Motor neuron (in vitro differentiated cells): ENCODE results near the gene RANBP3. TPM values are rescaled to one million over a fixed set of nuclear protein-coding genes. Genes with fewer than 3 reads are reported as not detected.

Experiments used
- ATAC-seq, 8 experiments: fragments of 200-7000 bp; cut with Tn5 transposase; replicated peaks in 6 of 8; 2 replicates each; pipeline ENCODE4 v1.8.0; 2021; ENCODE audit warnings: mild to moderate bottlenecking in 8 of 8, moderate library complexity in 8 of 8
- H3K27ac ChIP-seq, 2 donors: fragments of 250-450 bp; sonication (Bioruptor Pico); 2 replicates each; pipeline ENCODE4 v1.9.0; 2021; ENCODE audit warnings: antibody characterized with exemption in 2 of 2, mild to moderate bottlenecking in 2 of 2, moderate library complexity in 1 of 2
- H3K4me1 ChIP-seq, 2 donors: fragments of 250-450 bp; sonication (Bioruptor Pico); replicated peaks in 1 of 2; 2 replicates each; pipeline ENCODE4 v1.6.1; 2021; ENCODE audit warnings: antibody characterized with exemption in 2 of 2, mild to moderate bottlenecking in 2 of 2, moderate library complexity in 1 of 2
- H3K4me3 ChIP-seq, 5 donors: fragments of 250-450 bp; sonication (Bioruptor Pico); 2 replicates each; pipeline ENCODE4 v1.9.0; 2021; ENCODE audit warnings: antibody characterized with exemption in 5 of 5, mild to moderate bottlenecking in 5 of 5, moderate library complexity in 4 of 5
- WGBS, 10 experiments: fragments of 450-650 bp; shearing (Covaris generic); methylation state at CpG; one replicate each; pipeline ENCODE4 v1.0.0; 2022; 5-methylcytosine and 5-hydroxymethylcytosine counted together
- in situ Hi-C, 9 experiments: fragments of 400-800 bp; cut with MboI; loops; one replicate each; pipeline ENCODE4 v1.15.0; 2021; ENCODE audit warnings: low sequenced_read_pairs in 9 of 9, low pct_unique_long_range_greater_than_20kb in 2 of 9; ENCODE audit not compliant: unreplicated experiment in 9 of 9
- total RNA-seq, 8 experiments: library from RNA; unstranded; fragments of 300-600 nt; gene quantifications; 2 replicates each; pipeline versions ENCODE4 v1.2.3 to v1.2.4, GENCODE V29; 2022

RANBP3 gene
- total RNA-seq, 8 experiments from 2014 or later: 31.5 to 69.1 (median 41.0) TPM

DNA sequence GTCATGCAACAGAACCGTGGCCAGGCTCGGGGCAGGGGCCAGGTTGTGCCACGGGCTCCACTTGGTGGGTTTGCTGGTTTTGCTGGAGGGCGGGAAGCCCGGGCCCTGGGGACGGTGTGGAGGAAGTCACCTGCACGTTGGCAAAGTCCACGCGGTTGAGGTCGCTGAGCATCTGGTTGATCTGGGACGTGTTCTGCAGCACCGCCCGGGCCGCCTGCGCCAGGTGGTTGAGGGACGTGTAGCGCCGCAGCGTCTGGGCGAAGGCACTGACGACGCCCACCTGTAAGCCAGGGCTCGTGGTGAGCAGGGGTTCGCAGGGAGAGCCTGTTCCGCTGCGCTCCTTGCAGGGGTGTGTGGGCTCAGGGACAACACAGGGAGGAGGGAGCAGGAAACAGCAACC lies 24.7 kb upstream of the RANBP3 start:
- no peak for ATAC-seq
- in situ Hi-C loops: loop anchor here in 1 of 9 experiments (25.0 kb wide), 1 partner anchor 190 kb away; the partner anchor contains the start of gene NRTN
- 60 to 100% (median 85%) methylated on average over 1 to 10 of the region's 26 CpGs; no CpG with 5 or more reads in 4 of the 10 experiments for WGBS, 10 experiments
- Histone ChIP-seq H3K4me3 (no peak overlapping the region), H3K27ac (no peak overlapping the region), H3K4me1 (no peaks in the 10 kb centered on the region)

DNA sequence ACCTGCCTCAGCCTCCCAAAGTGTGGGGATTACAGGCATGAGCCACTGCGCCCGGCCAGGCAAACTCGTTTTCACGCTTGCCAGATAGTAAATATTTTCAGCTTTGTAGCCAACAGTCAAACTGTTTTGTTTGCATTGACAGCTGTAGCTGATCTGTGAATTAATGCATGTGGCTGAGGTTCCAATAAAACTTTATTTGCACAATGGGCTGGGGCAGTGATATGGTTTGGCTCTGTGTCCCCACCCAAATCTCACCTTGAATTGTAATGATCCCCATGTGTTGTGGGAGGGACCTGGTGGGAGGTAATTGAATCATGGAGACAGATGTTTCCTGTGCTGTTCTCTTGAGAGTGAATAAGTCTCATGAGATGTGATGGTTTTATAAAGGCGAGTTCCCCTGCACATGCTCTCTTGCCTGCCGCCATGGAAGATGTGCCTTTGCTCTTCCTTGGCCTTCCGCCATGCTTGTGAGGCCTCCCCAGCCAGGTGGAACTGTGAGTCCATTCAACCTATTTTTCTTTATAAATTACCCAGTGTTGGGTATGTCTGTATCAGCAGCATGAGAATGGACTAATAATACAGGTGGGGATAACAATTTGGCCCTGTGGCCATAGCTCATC lies 22.4 kb upstream of the RANBP3 start:
- 60 to 100% (median 93%) methylated on average over 1 to 4 of the region's 7 CpGs; no CpG with 5 or more reads in 1 of the 10 experiments for WGBS, 10 experiments
- H3K4me1 ChIP-seq: no peaks in the 10 kb centered on the region
- no peak overlapping the region for H3K4me3 ChIP-seq
- H3K27ac ChIP-seq: no peak overlapping the region
- no peak for ATAC-seq
- in situ Hi-C loops: loop anchor here in 1 of 9 experiments (25.0 kb wide), 1 partner anchor 188 kb away; the partner anchor contains the start of gene NRTN

DNA sequence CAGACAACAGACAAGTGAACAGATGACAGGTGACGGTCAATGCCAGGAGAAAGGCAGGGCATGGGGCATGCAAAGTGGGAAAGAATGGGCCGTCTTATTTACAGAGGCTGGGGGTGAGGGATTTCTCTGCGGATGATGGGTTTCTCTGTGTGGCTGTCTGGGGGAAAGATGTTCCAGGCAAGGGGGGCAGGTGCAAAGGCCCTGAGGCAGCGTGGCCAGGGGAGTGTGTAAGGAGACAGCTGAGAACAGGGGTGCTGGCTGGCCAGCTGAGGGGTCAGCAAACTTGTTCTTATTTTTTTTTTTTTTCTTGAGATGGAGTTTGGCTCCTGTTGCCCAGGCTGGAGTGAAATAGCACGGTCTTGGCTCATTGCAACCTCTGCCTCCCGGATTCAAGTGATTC lies 21.8 kb upstream of the RANBP3 start:
- 83 to 100% (median 96%) methylated on average over 1 to 4 of the region's 6 CpGs; no CpG with 5 or more reads in 4 of the 10 experiments for WGBS, 10 experiments
- no peaks in the 10 kb centered on the region for H3K4me1 ChIP-seq
- in situ Hi-C loops: loop anchor here in 2 of 9 experiments (25.0 kb wide), 2 partner anchors 187 to 863 kb away; partner anchors contain the start of gene NRTN (in 1 of the 2)
- ATAC-seq: no peak
- H3K27ac ChIP-seq: no peak overlapping the region
- H3K4me3 ChIP-seq: no peak overlapping the region

DNA sequence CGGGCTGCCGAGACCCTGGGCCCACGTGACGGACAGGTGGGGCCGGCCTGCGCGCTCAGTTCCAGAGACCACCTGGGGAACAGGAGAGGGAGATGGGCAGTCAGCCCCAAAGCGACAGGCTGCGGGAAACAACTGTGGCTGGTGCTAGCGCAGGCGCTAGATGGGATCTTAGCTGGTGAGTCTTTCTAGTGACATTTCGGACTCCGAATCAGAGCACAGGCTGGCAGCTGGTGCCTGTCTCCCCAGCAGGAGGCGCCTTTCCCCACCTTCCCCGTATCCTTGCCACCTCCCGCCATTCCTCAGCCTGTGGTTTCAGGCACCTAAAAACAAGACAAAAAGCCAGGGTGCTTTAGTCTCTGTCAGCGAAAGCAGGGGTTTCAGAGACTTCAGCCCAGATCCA lies 19.4 kb upstream of the RANBP3 start:
- WGBS, 10 experiments: 20 to 100% (median 92%) methylated on average over 1 of the region's 17 CpGs; no CpG with 5 or more reads in 6 of the 10 experiments
- in situ Hi-C loops: loop anchor here in 1 of 9 experiments (25.0 kb wide), 1 partner anchor 865 kb away; no protein-coding TSS in a partner anchor
- peak in 1 of 8 experiments; percentile 13 for ATAC-seq

GRCh38 chr19:5996623-5997320 lies 18.8 kb upstream of the RANBP3 start:
- no peak overlapping the region for H3K27ac ChIP-seq
- in situ Hi-C loops: loop anchor here in 1 of 9 experiments (25.0 kb wide), 1 partner anchor 866 kb away; no protein-coding TSS in a partner anchor
- no peaks in the 10 kb centered on the region for H3K4me1 ChIP-seq
- 56 to 100% (median 95%) methylated on average over 3 to 8 of the region's 37 CpGs; no CpG with 5 or more reads in 4 of the 10 experiments for WGBS, 10 experiments
- ATAC-seq: peak in 1 of 8 experiments; percentile 12
- no peak overlapping the region for H3K4me3 ChIP-seq

More for the DNA sequence above, 19.4 kb upstream of the RANBP3 start:
- no peak overlapping the region for H3K4me3 ChIP-seq
- no peaks in the 10 kb centered on the region for H3K4me1 ChIP-seq
- H3K27ac ChIP-seq: no peak overlapping the region

DNA sequence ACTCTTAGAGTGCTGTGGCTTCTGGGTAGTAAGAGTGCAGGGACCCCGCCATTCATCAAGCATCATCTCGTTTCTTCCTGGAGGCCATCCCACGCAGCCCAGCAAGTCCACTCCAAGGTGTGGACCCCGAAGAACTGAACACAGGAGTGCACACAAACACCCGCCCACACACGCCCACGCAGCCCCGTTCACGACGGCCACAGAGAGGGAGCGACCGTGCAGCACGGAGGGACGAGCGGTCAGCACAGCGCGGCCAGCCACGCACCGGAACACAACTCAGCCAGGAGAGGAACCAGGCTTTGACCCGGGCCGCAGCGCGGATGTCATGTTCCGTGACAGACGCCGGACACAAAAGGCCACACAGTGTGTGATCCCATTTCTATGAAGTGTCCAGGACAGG lies 18.2 kb upstream of the RANBP3 start:
- 88 to 100% (median 95%) methylated on average over 1 to 18 of the region's 26 CpGs; no CpG with 5 or more reads in 5 of the 10 experiments for WGBS, 10 experiments
- Histone ChIP-seq H3K27ac (no peak overlapping the region), H3K4me1 (no peaks in the 10 kb centered on the region), H3K4me3 (no peak overlapping the region)
- no peak for ATAC-seq
- in situ Hi-C loops: loop anchor here in 1 of 9 experiments (25.0 kb wide), 1 partner anchor 866 kb away; no protein-coding TSS in a partner anchor

DNA sequence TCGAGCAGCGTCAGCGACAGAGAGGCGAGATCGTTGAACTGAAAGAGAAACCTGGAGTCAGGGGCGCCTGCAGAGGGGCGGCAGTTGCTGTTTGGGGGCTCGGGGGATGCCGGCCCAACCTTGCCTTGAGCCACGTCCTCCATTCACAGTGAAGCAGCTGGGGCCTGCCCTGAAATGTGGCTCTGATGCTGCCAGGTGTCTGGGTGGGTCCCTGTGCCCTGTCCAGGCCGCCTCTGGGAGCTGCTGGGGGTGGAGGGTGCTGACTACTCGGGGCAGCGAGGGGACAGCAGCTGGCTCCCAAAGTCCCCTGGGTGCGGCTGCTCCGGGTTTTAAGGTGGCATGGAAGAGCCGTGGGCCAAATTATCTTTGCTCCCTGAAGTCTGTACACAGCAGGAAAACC lies 17.7 kb upstream of the RANBP3 start:
- ATAC-seq: no peak
- H3K27ac ChIP-seq: no peak overlapping the region
- no peak overlapping the region for H3K4me3 ChIP-seq
- H3K4me1 ChIP-seq: no peaks in the 10 kb centered on the region
- in situ Hi-C loops: loop anchor here in 1 of 9 experiments (25.0 kb wide), 1 partner anchor 867 kb away; no protein-coding TSS in a partner anchor
- WGBS, 10 experiments: 100% methylated on average over 1 of the region's 16 CpGs; no CpG with 5 or more reads in 9 of the 10 experiments

- in situ Hi-C loops: loop anchor here in 1 of 9 experiments (25.0 kb wide), 1 partner anchor 868 kb away; no protein-coding TSS in a partner anchor
- WGBS, 10 experiments: 70 to 100% (median 97%) methylated on average over 1 to 13 of the region's 29 CpGs; no CpG with 5 or more reads in 6 of the 10 experiments
- H3K4me3 ChIP-seq: no peak overlapping the region
- H3K27ac ChIP-seq: no peak overlapping the region
- no peaks in the 10 kb centered on the region for H3K4me1 ChIP-seq
- ATAC-seq: peak in 1 of 8 experiments; percentile 5
These were observed 16.6 kb upstream of the RANBP3 start for GRCh38 chr19:5994405-5995165.

GRCh38 chr19:5993648-5994358 lies 15.9 kb upstream of the RANBP3 start:
- in situ Hi-C loops: loop anchor here in 1 of 9 experiments (25.0 kb wide), 1 partner anchor 868 kb away; no protein-coding TSS in a partner anchor
- Histone ChIP-seq H3K4me3 (no peak overlapping the region), H3K27ac (no peak overlapping the region), H3K4me1 (no peaks in the 10 kb centered on the region)
- ATAC-seq: peak in 1 of 8 experiments; percentile 38
- WGBS, 10 experiments: 48 to 100% (median 76%) methylated on average over 2 to 20 of the region's 30 CpGs; no CpG with 5 or more reads in 3 of the 10 experiments

GRCh38 chr19:5993201-5993600 lies 15.3 kb upstream of the RANBP3 start:
- ATAC-seq: peak in 1 of 8 experiments; percentile 46
- Histone ChIP-seq H3K4me3 (no peak overlapping the region), H3K4me1 (no peaks in the 10 kb centered on the region), H3K27ac (no peak overlapping the region)
- in situ Hi-C loops: loop anchor here in 1 of 9 experiments (25.0 kb wide), 1 partner anchor 869 kb away; no protein-coding TSS in a partner anchor
- 60 to 92% (median 80%) methylated on average over 1 to 12 of the region's 13 CpGs; no CpG with 5 or more reads in 1 of the 10 experiments for WGBS, 10 experiments

DNA sequence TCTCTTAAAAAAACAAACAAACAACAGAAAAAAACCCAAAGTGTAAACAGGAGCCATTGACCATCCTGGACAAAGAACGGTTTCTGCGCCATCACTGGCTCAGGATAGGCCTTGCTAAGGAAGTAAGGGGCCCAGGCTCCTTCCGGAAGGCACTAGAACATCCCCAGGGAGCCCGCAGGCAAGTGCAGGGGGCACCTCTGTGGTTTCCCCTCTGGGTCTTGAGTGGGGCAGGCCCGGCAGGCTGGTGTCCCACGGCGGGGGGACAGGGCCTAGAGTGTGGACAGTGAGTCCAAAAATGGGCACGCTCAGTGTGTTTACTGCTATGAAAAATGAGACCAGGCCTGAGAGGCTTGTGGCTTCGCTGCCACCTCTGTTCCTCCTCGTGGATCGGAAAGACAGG lies 14.8 kb upstream of the RANBP3 start:
- ATAC-seq: no peak
- H3K4me1 ChIP-seq: peaks cover 0 to 1% of the 10 kb centered on the region in 2 donors
- H3K4me3 ChIP-seq: no peak overlapping the region
- 80 to 90% (median 81%) methylated on average over 2 to 9 of the region's 11 CpGs; no CpG with 5 or more reads in 6 of the 10 experiments for WGBS, 10 experiments
- in situ Hi-C loops: loop anchor here in 1 of 9 experiments (25.0 kb wide), 1 partner anchor 870 kb away; no protein-coding TSS in a partner anchor
- H3K27ac ChIP-seq: no peak overlapping the region
